ENCODE data around the gene TMED9.
A peak's percentile ranks its signal among the peaks of the same experiment; 100 is the strongest.
"Not testable (repeated sequence)": the region's sequence is repeated elsewhere in the genome, so short reads cannot be mapped to it uniquely, and the experiment has no call there.

The TMED9 gene

GRCh38 chr5:177607452-177608192, 15.6 kb downstream of the TMED9 start:
- peak; percentile 25 for DNase-seq

GRCh38 chr5:177608243-177609075, 16.5 kb downstream of the TMED9 start:
- DNase-seq: no peak

DNA sequence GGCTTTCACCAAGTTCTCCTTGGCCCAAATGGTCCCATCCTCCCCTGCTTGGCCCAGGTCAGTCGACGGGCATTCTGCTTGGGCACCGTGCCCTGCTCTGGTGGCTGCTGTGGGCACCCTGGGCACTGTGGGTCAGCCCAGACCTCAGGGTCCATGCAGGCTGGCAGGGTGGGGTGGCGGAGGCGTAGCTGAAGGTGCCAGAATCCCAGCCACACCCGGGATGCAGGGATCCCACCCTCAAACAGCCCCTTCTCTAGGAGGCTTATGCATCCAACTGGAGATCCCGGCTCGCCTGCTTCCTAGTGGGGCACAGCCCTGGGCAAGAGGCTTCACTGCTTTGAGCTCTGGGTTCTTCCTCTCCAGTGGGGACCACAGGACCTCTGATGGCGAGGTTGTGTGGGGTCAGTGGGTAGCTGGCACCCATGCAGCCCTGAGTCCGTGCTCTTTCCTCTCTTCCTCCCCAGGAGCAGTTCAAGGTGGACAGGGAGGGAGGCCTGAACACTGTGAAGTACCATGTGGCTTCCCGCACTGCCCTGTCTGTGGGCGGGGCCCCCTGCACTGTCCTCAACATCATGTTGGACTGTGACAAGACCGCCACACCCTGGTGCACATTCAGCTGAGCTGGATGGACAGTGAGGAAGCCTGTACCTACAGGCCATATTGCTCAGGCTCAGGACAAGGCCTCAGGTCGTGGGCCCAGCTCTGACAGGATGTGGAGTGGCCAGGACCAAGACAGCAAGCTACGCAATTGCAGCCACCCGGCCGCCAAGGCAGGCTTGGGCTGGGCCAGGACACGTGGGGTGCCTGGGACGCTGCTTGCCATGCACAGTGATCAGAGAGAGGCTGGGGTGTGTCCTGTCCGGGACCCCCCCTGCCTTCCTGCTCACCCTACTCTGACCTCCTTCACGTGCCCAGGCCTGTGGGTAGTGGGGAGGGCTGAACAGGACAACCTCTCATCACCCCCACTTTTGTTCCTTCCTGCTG, 17.4 kb downstream of the TMED9 start:
- no peak for DNase-seq

- no peak for DNase-seq
Observed at GRCh38 chr5:177610131-177610769, 18.2 kb downstream of the TMED9 start.

GRCh38 chr5:177610770-177611445, 18.9 kb downstream of the TMED9 start:
- no peak for DNase-seq

- no peak for DNase-seq
Observed at GRCh38 chr5:177611446-177612214, 19.6 kb downstream of the TMED9 start.

- DNase-seq: no peak
Observed at GRCh38 chr5:177612215-177612673, 20.2 kb downstream of the TMED9 start.

DNA sequence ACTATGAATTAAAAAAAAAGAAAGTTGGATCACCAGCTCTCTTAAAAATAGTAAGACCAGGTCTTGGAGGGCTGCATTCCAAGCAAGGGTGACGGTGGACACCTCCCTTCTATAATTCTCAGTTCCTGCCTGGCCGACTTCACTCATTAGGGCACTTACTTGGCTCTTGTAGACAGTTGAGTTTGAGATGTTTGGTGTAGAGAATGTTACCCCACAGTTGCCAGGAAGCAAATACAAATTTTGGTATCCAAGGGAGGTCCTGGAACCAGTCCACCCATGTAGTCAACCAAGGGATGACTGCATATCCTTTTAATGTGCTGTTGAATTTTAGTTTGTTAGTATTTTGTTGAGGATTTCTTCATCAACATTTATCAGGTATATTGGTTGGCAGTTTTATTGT, 28.6 kb downstream of the TMED9 start:
- DNase-seq: no peak

GRCh38 chr5:177624172-177624571, 32.2 kb downstream of the TMED9 start:
- DNase-seq: not testable (repeated sequence)

DNA sequence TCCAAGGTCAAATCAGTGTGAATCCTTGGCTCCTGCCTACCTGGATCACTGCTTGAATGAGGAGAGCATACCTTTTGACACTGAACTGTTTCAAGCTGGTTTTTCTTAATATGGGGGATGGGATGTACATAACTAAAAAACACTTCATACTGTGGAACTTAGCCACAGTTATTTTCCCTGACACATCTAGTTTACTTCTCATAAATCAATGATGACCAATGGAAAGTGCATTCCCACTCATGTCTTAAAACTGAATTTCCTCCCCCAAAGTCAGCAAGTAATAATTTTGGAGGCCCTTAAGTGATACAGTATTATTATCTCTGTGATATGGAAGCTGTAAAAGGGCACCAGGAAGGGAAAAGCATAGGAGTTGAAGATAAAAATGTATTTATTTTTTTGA, 38.2 kb downstream of the TMED9 start:
- not testable (repeated sequence) for DNase-seq

- not testable (repeated sequence) for DNase-seq
Observed at GRCh38 chr5:177634912-177635311, 42.9 kb downstream of the TMED9 start.

DNA sequence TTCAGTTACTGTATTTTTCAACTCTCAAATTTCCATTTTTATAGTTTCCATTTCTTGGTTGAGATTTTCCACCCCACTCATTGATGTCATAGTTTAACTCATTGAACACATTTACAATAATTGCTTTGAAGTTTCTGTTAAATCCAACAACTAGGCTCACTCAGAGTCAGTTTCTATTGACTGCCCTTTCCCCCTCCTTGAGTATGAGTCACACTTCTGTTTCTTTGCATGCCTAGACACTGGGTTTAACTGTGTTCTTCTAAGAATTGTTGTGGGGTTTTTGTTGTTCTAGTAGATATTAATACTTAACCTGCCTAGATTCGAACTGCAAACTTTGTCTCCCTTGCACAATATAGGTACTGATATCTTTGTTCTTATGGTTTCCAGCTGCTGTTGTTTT, 53.5 kb downstream of the TMED9 start:
- not testable (repeated sequence) for DNase-seq

Measured in SHP77 treated with DMSO at 0.1 percent for 48 hours (cell line).